GM19035 (cell line): ENCODE data around the gene MBTD1.
A peak's percentile ranks its signal among the peaks of the same experiment; 100 is the strongest.
"Not testable (repeated sequence)": the region's sequence is repeated elsewhere in the genome, so short reads cannot be mapped to it uniquely, and the experiment has no call there.

Experiments used
- ATAC-seq: cut with Tn5 transposase; IDR thresholded peaks from one replicate; pipeline ENCODE4 v1.9.1; 2021; ENCODE audit not compliant: unreplicated experiment

The MBTD1 gene

GRCh38 chr17:51259564-51260236, at the start of gene MBTD1:
TSS of gene MBTD1 (minus strand) at chr17:51260049. CDS start at chr17:51225161, 34,888 bp downstream.
- peak; percentile 79 for ATAC-seq

GRCh38 chr17:51305182-51305581, 45.3 kb upstream of the MBTD1 start:
- ATAC-seq = no peak

GRCh38 chr17:51299859-51300258, 40.0 kb upstream of the MBTD1 start:
- no peak for ATAC-seq

- ATAC-seq = no peak
Measured at GRCh38 chr17:51298508-51299371, 38.9 kb upstream of the MBTD1 start.

- not testable (repeated sequence) for ATAC-seq
Measured at GRCh38 chr17:51294338-51294737, 34.5 kb upstream of the MBTD1 start.

- no peak for ATAC-seq
Measured at GRCh38 chr17:51289696-51290111, 29.9 kb upstream of the MBTD1 start.

GRCh38 chr17:51287412-51287811, 27.6 kb upstream of the MBTD1 start:
- ATAC-seq = no peak

GRCh38 chr17:51279183-51279582, 19.3 kb upstream of the MBTD1 start:
- ATAC-seq = no peak

- no peak for ATAC-seq
Measured at GRCh38 chr17:51275381-51275780, 15.5 kb upstream of the MBTD1 start.

GRCh38 chr17:51272812-51273211, 13.0 kb upstream of the MBTD1 start:
- no peak for ATAC-seq

GRCh38 chr17:51270636-51271035, 10.8 kb upstream of the MBTD1 start:
- ATAC-seq = no peak

GRCh38 chr17:51269991-51270390, 10.1 kb upstream of the MBTD1 start:
- no peak for ATAC-seq

- not testable (repeated sequence) for ATAC-seq
Measured at GRCh38 chr17:51264466-51264865, 4.6 kb upstream of the MBTD1 start.

GRCh38 chr17:51263006-51263405, 3.2 kb upstream of the MBTD1 start:
- ATAC-seq = no peak

- ATAC-seq = no peak
Measured at GRCh38 chr17:51261024-51261963, 1.4 kb upstream of the MBTD1 start.

- peak; percentile 76 for ATAC-seq
Measured at GRCh38 chr17:51260237-51261023, 581 bp upstream of the MBTD1 start, which contains the start of gene UTP18. TSS of gene UTP18 (plus strand) at chr17:51260546. CDS start at chr17:51260585, 39 bp downstream.

GRCh38 chr17:51258756-51259563, 889 bp downstream of the MBTD1 start:
- no peak for ATAC-seq

- ATAC-seq = no peak
Measured at GRCh38 chr17:51257150-51258081, 2.4 kb downstream of the MBTD1 start.
